B cell (primary cell): ENCODE data around the gene ASTN2. TPM values are rescaled to one million over a fixed set of nuclear protein-coding genes. Genes with fewer than 3 reads are reported as not detected.

Experiments
- ATAC-seq: fragments of 200-7000 bp; cut with Tn5 transposase; one replicate; pipeline ENCODE4 v1.10.0; 2021; ENCODE audit warnings: low read depth, mild to moderate bottlenecking, moderate number of reproducible peaks, moderate library complexity
- CTCF ChIA-PET: fragments of 350-600 bp; sonication (Branson Sonifier 250); formaldehyde crosslinking; loops from one replicate; lab custom pipeline; 2021; ENCODE audit warnings: antibody characterized with exemption, inconsistent platforms; lab: Charles Lee
- POLR2A ChIA-PET: fragments of 350-600 bp; sonication (Branson Sonifier 250); formaldehyde crosslinking; loops from one replicate; lab custom pipeline; 2021; ENCODE audit warnings: antibody characterized with exemption; lab: Charles Lee
- DNase-seq: peaks from one replicate; pipeline ENCODE4 v3.0.0; 2013
- H2AFZ ChIP-seq: 2 replicates; pipeline ENCODE4 v1.6.1; 2012; ENCODE audit warnings: mild to moderate bottlenecking, low read depth, low read length; ENCODE audit not compliant: insufficient read depth, poor library complexity, severe bottlenecking
- H3K27ac ChIP-seq, 2 donors: 1 replicate in 1 of 2; 2 replicates in 1 of 2; pipeline ENCODE4 v1.5.1; 2012 to 2013; ENCODE audit warnings: low read length in 2 of 2, mild to moderate bottlenecking in 2 of 2, moderate library complexity in 1 of 2
- H3K27me3 ChIP-seq, 4 experiments: fragments of 200-600 bp in 1 of 4; sonication (generic) in 1 of 4; replicated peaks in 1 of 4; 1 replicate in 2 of 4; 2 replicates in 2 of 4; pipeline versions ENCODE4 v1.6.1 to v1.7.0; 2013 to 2016; ENCODE audit warnings: low read length in 3 of 4, mild to moderate bottlenecking in 2 of 4, mixed read lengths in 1 of 4, moderate library complexity in 1 of 4; ENCODE audit not compliant: insufficient read depth in 4 of 4, control insufficient read depth in 3 of 4; ENCODE audit errors: control extremely low read depth in 1 of 4
- H3K36me3 ChIP-seq, 2 experiments: replicated peaks in 1 of 2; 1 replicate in 1 of 2; 2 replicates in 1 of 2; pipeline versions ENCODE4 v1.6.1 to v1.7.1; 2013; ENCODE audit warnings: low read length in 1 of 2; ENCODE audit not compliant: insufficient read depth in 2 of 2, control insufficient read depth in 1 of 2; ENCODE audit errors: control extremely low read depth in 1 of 2, extremely low read depth in 1 of 2
- H3K4me1 ChIP-seq, 2 donors: fragments of 200-600 bp in 1 of 2; sonication (generic) in 1 of 2; 1 replicate in 1 of 2; 2 replicates in 1 of 2; pipeline versions ENCODE4 v1.5.1 to v1.6.1; 2013 to 2017; ENCODE audit warnings: low read length in 2 of 2; ENCODE audit not compliant: control insufficient read depth in 2 of 2, insufficient read depth in 2 of 2
- H3K4me2 ChIP-seq: replicated peaks from 2 replicates; pipeline ENCODE3; 2012; ENCODE audit warnings: mild to moderate bottlenecking, low read depth, low read length; ENCODE audit not compliant: poor library complexity, severe bottlenecking
- H3K4me3 ChIP-seq, 5 experiments: fragments of 200-600 bp in 1 of 5; sonication (generic) in 1 of 5; 1 replicate in 3 of 5; 2 replicates in 2 of 5; pipeline versions ENCODE4 v1.5.1 to v1.7.0; 2011 to 2016; ENCODE audit warnings: low read length in 4 of 5, mild to moderate bottlenecking in 4 of 5, low read depth in 2 of 5, control low read depth in 1 of 5, moderate library complexity in 1 of 5; ENCODE audit not compliant: insufficient read depth in 1 of 5; ENCODE audit errors: control extremely low read depth in 1 of 5, extremely low read depth in 1 of 5
- H3K79me2 ChIP-seq: fragments of 200-600 bp; sonication (generic); one replicate; pipeline ENCODE4 v1.6.0; 2016; ENCODE audit warnings: low read length; ENCODE audit not compliant: control insufficient read depth, insufficient read depth
- H3K9ac ChIP-seq: fragments of 200-600 bp; sonication (generic); 2 replicates; pipeline ENCODE4 v1.6.1; 2017; ENCODE audit warnings: mild to moderate bottlenecking, low read length, moderate library complexity
- H3K9me3 ChIP-seq, 3 donors: one replicate each; pipeline versions ENCODE4 v1.6.1 to v1.7.1; 2013; ENCODE audit warnings: low read length in 2 of 3; ENCODE audit not compliant: control insufficient read depth in 2 of 3, insufficient read depth in 1 of 3; ENCODE audit errors: control extremely low read depth in 1 of 3
- H4K20me1 ChIP-seq: 2 replicates; pipeline ENCODE4 v1.6.0; 2012; ENCODE audit warnings: mild to moderate bottlenecking, low read length; ENCODE audit not compliant: insufficient read depth, control insufficient read depth, poor library complexity, severe bottlenecking
- H3K27ac Mint-ChIP-seq: one replicate; pipeline ENCODE4 v1.8.0; 2021; ENCODE audit warnings: mixed read lengths
- H3K27me3 Mint-ChIP-seq: one replicate; pipeline ENCODE4 v1.8.0; 2021; ENCODE audit warnings: mixed read lengths
- H3K4me1 Mint-ChIP-seq: one replicate; pipeline ENCODE4 v1.8.0; 2021; ENCODE audit warnings: mixed read lengths
- H3K4me3 Mint-ChIP-seq: one replicate; pipeline ENCODE4 v1.8.0; 2021; ENCODE audit warnings: mixed read lengths
- H3K9me3 Mint-ChIP-seq: one replicate; pipeline ENCODE4 v1.8.0; 2022; ENCODE audit warnings: mixed read lengths; ENCODE audit not compliant: insufficient read depth
- CTCF ChIP-seq: fragments of 200-600 bp; IDR thresholded peaks from one replicate; pipeline ENCODE4 v1.8.0; 2022; ENCODE audit warnings: antibody characterized with exemption, mild to moderate bottlenecking
- EZH2 ChIP-seq: IDR thresholded peaks from 2 replicates; pipeline ENCODE4 v1.6.1; 2012; ENCODE audit warnings: borderline replicate concordance, low read depth, mild to moderate bottlenecking, moderate library complexity, low read length; ENCODE audit not compliant: insufficient read depth, poor library complexity, severe bottlenecking
- WGBS: methylation state at CpG from one replicate; pipeline ENCODE4 v1.1.5; 2013; ENCODE audit warnings: missing lambda C conversion rate; ENCODE audit not compliant: insufficient coverage; 5-methylcytosine and 5-hydroxymethylcytosine counted together
- intact Hi-C: fragments of 100-400 bp; cut with micrococcal nuclease; formaldehyde crosslinking; loops from one replicate; pipeline ENCODE4 v1.10.0; 2022
- polyA plus RNA-seq: library from polyadenylated mRNA; depleted of rRNA; stranded (reverse); fragments of >200 nt; gene quantifications from 2 replicates; pipeline ENCODE4 v1.2.3, GENCODE V29; 2012
- total RNA-seq, 2 donors: library from RNA; stranded (reverse); fragments of 120-200 nt in 1 of 2; gene quantifications; 1 replicate in 1 of 2; 2 replicates in 1 of 2; pipeline versions ENCODE4 v1.2.3 to v1.2.4, GENCODE V29; 2013 to 2022

The ASTN2 gene
- total and polyA plus RNA-seq, 2 donors (not counting 1 experiment from before 2014, with no cell fraction given) = 1.2 to 3.6 TPM

- peaks cover 0 to 4% (median 0%) of the 10 kb centered on the region in 3 donors for H3K9me3 ChIP-seq
- no peaks in the 10 kb centered on the region for H3K79me2 ChIP-seq
- H3K4me1 ChIP-seq = no peaks in the 10 kb centered on the region
- no peak overlapping the region for H3K27ac ChIP-seq
- TF ChIP-seq CTCF = no peak
- 86% methylated on average over 2 of the region's 3 CpGs for WGBS
- intact Hi-C loops = no loop called here
- no peaks in the 10 kb centered on the region for H3K27me3 ChIP-seq
- H3K4me3 ChIP-seq = no peak overlapping the region
- no peaks in the 10 kb centered on the region for H3K4me1 Mint-ChIP-seq
- H4K20me1 ChIP-seq = no peaks in the 10 kb centered on the region
- CTCF ChIA-PET = no interaction called here
- no peak overlapping the region for H3K27ac Mint-ChIP-seq
- no peaks in the 10 kb centered on the region for H3K27me3 Mint-ChIP-seq
- no peak for ATAC-seq
- H3K4me3 Mint-ChIP-seq = no peak overlapping the region
- H3K36me3 ChIP-seq = no peaks in the 10 kb centered on the region
- H3K9ac ChIP-seq = no peak overlapping the region
- POLR2A ChIA-PET = no interaction called here
- H2AFZ ChIP-seq = no peak overlapping the region
- no peak for DNase-seq
- no peaks in the 10 kb centered on the region for H3K9me3 Mint-ChIP-seq
- H3K4me2 ChIP-seq = no peak overlapping the region
These were observed 397.4 kb downstream of the ASTN2 start for GRCh38 chr9:117017414-117017985.

GRCh38 chr9:117014061-117014460, 400.8 kb downstream of the ASTN2 start:
- Mint-ChIP-seq H3K4me3 (no peak overlapping the region), H3K9me3 (no peaks in the 10 kb centered on the region), H3K4me1 (no peaks in the 10 kb centered on the region), H3K27me3 (no peaks in the 10 kb centered on the region), H3K27ac (no peak overlapping the region)
- Histone ChIP-seq H3K27me3 (no peaks in the 10 kb centered on the region), H4K20me1 (no peaks in the 10 kb centered on the region), H3K79me2 (no peaks in the 10 kb centered on the region), H3K27ac (no peak overlapping the region), H3K4me3 (no peak overlapping the region), H2AFZ (no peak overlapping the region), H3K4me1 (no peaks in the 10 kb centered on the region), H3K4me2 (no peak overlapping the region), H3K36me3 (no peaks in the 10 kb centered on the region), H3K9me3 (peaks cover 0 to 4% (median 0%) of the 10 kb centered on the region in 3 donors), H3K9ac (no peak overlapping the region)
- ChIA-PET CTCF (no interaction called here), POLR2A (no interaction called here)
- no peak for TF ChIP-seq EZH2
- TF ChIP-seq CTCF = no peak
- ATAC-seq (no peak), DNase-seq (no peak)
- intact Hi-C loops = no loop called here
- WGBS = 83% methylated on average over 1 of the region's 4 CpGs
